Hypothalamus (tissue), 51 donors: ENCODE measurements around the gene JARID2.
"Not testable (repeated sequence)": the region's sequence is repeated elsewhere in the genome, so short reads cannot be mapped to it uniquely, and the experiment has no call there.

Experiments
- DNase-seq, 51 donors: peaks; one replicate each; lab custom pipeline; 2025; lab: John Stamatoyannopoulos, UW

The JARID2 gene

DNA sequence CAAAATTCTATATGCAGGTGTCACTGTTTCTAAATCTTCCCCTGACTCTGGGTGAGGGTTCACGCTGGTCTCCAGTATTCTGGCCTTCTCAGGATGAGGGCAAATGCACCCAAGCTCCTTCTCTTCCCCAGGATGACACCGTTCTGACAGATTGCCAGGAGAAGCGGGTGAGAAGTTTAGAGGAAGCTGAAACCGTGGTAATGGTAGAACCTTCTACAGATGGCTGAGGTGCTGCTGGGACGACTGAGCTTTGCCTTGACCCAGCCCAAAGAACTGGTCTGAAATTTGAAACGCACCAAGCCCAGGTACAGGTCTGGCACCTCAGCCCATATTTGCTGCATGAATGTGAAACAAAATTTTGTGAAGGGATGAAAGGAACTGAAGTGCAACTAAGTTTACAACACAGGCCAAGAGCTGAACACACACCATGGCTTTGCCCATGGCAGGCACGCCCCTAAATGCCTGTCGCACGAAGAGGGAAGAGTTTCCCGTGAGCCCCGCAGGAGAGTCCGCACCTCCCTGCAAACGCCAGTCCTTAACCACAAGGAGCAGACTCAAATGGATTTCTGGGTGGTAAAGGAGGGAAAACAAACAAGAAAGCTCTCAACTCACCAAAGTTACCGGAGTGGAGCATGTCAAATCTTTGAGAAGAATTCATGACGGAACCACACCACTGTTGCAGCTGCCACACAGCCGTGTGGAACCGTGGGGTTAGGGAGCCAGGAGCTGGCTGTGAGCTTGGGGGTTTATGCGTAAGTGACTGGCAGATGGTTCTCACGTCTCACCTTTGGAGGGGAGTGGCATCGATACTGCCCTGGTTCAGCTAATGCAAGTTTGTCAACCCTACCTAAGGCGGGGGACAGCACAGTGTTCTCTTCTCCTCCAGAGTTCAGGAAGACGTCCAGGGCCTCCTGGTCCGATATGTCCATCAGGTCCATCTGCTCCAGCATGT, 278.1 kb downstream of the JARID2 start:
- no peak for DNase-seq

DNA sequence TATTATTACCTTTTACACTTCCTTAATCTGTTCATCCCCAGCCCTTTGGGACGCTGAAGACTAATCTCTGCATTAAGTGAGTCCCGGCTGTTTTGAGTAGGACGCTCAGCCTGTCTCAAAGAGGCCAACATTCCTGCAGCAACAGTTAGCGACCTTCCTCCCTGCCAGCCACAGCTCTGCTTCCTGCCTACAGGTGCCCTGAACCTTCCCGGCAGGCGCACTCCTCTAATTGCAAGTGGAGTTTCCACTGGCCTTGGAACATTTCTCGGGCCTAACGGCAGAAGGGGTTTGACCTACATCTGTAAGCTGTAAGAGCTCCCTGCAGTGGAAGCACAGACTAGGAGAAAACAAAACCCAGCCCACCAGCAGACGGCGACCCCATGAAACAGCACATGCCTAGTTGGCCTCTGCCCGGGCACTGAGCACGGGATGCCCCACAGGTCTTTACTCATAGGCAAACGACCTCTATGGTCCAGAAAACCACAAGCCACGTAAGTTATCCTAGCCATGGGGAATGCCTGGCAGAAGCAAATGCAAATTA, 279.1 kb downstream of the JARID2 start:
- DNase-seq, result no peak

DNA sequence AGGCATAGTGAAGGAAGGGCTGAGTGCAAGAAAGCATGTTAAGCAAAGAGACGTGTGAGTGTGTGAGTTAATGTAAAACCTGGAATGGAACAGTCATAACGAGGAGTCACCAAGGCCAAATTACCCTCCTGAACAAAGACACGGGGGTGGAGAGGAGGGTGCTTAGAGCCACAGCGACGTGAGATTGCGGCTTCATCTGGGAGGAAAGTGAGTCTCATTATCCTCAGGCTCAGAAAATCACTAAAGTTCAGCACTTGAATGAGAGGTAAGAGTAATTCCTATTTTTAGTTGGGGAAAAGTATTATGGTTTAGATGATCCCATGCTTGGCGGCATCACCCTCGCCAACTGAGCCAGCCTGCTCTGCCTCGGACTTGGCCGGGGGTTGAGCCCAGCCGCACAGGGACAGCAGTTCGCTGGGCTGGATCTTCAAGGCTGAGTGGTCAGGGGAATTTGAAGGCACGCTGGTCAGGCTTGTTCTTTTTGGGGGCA, 280.4 kb downstream of the JARID2 start:
- no peak for DNase-seq

DNA sequence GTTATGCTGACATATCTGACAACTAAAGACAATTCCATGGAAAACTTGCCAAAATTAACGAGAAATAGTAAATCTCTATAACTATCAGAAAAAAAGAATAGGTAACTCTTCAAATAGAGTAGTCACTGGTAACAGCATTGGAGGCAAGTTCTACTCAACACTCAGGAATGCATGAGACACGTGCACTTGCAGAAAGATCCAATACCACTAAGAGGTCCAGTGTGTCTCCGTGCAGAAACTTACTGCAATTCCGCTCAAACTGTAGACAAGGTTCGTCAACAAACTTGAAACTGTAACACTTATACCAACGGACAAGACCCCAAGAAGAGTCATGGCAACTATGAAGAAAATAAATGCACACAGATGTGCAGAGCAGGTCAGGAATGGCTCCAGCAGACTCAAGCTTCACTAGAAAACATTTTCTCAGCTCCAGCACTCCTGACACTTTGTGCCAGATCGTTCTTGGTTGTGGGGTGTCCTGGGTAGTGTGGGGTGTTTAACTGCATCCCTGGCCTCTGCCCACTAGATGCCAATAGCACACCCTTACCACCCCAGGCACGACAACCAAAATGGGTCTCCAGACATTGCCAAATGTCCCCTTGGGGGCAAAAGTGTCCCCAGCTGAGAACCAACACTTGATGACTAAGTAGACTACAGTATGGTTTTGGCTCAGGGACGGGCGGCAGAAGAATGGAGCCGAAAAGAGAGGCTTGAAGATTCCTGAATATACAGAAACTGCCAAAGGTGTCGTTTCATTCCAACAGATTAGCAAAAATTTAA, 282.2 kb downstream of the JARID2 start:
- no peak for DNase-seq

GRCh38 chr6:15528870-15529269, 283.0 kb downstream of the JARID2 start:
- no peak for DNase-seq

DNA sequence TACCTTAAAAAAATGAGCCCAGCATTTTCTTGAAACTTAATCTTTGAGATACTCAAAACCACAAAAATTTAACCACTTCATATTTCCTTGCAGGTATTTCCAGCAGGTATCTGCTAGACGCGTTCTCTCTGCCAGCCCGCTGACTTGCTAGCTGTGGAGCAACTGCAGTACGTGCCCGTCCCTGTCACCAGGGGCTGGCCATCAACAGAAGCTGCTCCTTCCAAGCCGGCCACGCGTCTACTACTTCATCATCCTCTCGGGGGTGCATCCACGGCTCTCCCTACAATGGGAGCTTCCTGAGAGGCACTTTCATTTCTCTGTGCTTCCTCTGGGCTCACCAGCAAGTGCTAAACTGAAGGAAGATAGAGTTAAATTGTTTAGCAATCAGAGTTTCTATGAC, 284.5 kb downstream of the JARID2 start:
- DNase-seq, result no peak

DNA sequence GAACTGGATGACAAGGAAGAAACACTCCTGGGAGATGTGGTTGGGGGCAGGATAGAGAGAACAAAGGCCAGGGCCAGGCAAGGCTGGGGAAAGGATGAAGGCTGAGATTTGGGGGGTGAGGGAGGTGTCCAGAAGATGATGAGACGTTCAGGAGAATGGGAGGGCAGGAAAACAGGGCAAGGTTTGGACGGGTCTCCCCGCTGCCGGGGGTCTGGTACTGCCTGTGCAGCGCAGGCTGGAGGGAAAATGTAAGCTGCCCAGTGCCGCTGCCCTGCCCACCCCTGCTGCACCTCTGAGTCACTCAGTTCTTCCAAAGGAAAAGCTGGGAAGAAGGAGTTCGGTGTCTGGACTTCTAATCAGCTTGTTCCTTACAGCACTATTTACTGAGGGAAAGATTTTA, 286.1 kb downstream of the JARID2 start:
- DNase-seq, result no peak

DNA sequence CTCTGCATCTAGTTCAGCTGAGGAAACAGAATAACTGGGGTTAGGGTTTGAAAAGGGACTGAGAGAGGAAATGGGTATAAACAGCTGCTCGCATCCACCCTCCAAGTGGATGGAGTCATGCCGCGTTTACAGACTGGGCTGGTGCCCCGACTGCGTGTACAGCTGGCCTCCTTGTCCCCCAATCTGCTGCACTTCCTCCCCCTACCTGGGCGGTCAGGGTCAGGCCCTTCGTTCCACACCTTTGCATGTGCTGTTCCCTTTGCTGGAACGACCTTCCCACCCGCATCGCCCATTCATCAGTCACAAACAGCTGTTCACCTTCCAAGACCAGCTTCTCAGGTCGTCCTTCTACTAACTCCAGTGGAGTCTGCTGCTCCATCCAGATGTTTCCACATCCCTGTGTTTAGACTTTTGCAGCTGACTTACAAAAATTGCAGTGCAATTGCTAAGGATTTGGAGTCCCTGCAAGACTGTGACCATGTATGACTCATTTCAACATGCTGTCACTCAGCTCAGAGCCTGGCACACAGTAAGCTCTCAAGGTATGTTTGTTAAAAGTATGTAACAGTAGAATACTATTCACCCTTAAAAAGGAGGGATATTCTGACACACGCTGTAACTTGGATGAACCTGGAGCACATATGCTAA, 287.6 kb downstream of the JARID2 start:
- DNase-seq, result no peak

GRCh38 chr6:15534974-15535373, 289.1 kb downstream of the JARID2 start:
- DNase-seq, result no peak

DNA sequence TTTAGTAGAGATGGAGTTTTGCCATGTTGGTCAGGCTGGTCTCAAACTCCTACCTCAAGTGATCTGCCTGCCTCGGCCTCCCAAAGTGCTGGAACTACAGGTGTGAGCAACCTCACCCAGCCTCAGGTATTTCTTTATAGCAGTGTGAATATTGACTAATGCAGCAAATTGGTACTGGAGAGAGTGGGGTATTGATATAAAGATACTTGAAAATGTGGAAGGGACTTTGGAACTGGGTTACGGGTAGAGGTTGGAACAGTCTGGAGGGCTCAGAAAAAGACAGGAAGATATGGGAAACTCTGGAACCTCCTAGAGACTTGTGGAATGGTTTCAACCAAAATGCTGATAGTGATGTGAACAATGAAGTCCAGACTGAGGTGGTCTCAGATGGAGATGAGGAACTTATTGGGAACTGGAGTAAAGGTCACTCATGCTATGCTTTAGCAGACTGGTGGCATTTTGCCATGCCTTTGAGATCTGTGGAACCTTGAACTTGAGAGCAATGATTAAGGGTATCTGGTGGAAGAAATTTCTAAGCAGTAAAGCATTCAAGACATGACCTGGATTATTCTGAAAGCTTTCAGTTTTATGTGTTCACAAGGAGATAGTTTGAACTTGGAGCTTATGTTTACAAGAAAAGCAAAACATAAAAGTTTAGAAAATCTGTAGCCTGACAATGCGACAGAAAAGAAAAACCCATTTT, 289.8 kb downstream of the JARID2 start:
- DNase-seq, result no peak

- no peak for DNase-seq
These were observed 290.5 kb downstream of the JARID2 start for GRCh38 chr6:15536198-15536955.

GRCh38 chr6:15538106-15538505, 292.2 kb downstream of the JARID2 start:
- DNase-seq, result no peak

GRCh38 chr6:15538766-15539495, 293.1 kb downstream of the JARID2 start:
- DNase-seq, result no peak

- no peak for DNase-seq
These were observed 293.9 kb downstream of the JARID2 start for GRCh38 chr6:15539722-15540270.

DNA sequence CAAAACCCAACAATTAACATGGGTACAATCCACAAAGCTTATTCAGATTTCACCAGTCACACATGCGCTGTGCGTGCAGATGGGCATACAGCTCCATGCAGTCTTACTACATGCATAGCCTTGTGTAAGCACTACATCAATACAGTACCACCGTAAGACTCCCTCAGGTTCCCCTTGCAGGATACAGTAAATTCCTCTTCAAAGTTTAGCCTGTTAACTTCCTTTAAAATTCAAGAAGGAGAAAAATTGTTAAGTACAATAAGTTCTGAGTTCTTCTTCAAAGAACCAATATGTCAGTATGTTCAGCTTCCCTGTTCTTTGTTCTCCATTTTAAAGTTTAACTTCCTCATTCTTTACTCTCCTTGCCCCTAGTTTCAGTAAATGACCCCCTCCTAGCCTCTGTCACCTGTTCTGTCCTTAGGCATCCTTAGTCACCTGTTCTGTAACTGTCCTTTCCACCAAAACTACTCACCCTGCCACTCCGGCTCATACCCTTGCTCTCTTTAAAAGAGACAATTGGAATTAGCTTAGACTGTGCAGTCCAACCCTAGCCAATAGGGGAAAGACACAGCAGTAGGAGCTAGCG, 297.6 kb downstream of the JARID2 start:
- DNase-seq, result not testable (repeated sequence)

GRCh38 chr6:15544321-15544900, 298.5 kb downstream of the JARID2 start:
- DNase-seq, result no peak

GRCh38 chr6:15546591-15546990, 300.7 kb downstream of the JARID2 start:
- DNase-seq, result no peak

GRCh38 chr6:15547400-15547799, 301.5 kb downstream of the JARID2 start:
- DNase-seq, result no peak
